Activated CD4-positive, alpha-beta T cell treated with anti-CD3 and anti-CD28 coated beads for 1 hour (primary cell): Measurements from ENCODE around the gene CTNS.
"Not testable (repeated sequence)": the region's sequence is repeated elsewhere in the genome, so short reads cannot be mapped to it uniquely, and the experiment has no call there.

Experiments used
- DNase-seq: peaks from one replicate; pipeline ENCODE4 v3.0.0-alpha.2; 2020

CTNS gene

DNA sequence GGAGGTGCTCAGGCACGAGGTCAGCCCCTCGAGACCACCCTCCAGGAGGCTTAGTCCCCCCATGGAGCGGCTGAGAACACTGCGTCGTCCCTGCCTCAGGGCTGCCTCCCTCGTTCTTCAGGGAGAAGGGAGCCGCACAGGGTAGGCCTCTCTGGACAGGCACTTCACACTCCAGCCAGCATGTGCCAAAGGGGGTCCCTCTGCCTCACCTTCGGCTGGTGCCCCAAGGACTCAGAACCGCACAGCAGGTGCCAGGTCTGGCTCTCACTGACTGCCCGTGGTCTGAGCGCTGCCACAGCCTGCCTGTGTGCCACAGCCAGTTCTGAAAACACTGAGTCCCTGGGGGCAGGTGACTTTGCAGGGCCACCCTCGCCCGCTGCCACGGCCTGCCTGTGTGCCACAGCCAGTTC is 52.3 kb downstream of the CTNS start:
- no peak for DNase-seq

DNA sequence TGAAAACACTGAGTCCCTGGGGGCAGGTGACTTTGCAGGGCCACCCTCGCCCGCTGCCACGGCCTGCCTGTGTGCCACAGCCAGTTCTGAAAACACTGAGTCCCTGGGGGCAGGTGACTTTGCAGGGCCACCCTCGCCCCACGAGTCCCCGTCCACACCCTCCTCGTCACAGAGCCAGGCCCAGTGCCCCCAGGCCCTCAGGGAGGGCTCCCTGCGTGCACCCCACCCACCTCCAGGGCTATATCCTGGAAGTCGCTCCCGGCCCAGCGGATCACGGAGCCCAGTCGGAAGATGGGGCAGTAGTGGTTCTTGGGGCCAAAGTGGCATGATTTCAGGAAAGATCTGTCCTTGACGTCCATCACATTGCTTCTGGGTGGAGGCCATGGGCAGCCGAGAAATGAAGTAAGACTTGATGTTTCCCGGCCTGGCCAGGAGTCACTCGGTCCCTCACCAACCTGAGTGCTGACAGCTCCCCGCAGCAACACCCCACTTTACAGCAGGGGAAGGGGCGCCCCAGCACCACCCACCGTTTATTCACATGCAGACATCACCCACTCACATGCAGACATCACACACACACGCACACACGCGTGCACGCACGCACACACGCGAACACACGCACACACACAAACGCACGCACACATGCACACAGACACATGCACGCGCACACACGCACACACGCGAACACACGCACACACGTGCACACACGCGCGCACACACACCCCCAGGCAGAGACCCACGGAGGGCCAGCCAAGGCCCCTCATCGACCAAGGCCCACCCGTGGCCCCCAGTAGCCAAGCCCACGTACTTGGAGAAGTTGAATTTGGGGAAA is 52.9 kb downstream of the CTNS start:
- DNase-seq, result no peak

DNA sequence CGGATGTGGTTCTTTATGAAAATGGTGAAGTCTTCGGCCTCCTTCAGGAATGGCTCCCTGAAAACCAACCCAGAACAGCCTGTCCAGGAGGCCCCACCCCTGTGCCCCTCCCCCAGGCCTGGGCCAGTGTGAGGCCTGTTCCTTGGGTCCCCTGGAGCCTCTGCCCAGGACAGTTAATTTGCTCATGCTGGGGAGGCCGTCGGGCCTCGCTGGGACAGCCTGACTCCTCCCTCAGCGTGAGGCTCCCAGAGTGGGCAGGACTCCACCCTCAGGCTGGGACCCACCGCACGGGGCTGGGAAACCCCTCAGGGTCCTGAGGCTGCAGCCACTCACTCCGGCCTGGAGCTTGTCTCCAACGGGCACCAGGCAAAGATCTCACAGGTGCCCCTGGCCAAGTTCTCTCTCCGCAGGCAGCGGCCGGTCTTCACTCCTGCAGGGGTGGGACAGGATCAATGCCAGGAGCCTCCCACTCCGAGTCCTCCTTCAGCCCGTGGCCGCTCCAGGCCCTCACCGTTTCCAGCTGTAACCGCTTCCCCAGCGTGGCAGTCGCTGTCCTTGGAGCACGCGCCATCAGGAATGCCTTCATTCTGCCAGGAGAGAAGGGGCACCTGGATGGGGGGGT is 53.6 kb downstream of the CTNS start:
- no peak for DNase-seq

DNA sequence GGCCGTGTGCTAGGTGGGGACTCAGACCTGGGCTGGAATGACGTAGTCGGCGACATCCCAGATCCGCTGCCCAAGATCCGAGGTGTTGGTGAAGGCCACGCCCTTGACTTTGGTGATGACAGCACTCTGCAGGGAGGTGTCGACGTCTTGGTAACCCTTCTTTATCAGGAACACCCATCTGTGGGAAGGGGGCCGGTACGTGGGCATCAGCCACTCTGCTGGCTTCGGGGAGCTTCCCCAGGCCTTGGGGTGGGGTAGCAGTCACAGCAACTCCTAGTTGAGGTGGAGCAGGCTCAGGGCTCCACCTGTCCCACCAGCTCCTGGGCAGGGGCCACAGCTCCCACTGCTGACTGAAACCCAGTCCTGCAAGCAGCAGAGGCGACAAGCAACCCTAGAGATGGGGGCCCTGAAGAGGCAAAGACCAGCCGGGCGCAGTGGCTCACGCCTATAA is 55.1 kb downstream of the CTNS start:
- DNase-seq, result no peak

DNA sequence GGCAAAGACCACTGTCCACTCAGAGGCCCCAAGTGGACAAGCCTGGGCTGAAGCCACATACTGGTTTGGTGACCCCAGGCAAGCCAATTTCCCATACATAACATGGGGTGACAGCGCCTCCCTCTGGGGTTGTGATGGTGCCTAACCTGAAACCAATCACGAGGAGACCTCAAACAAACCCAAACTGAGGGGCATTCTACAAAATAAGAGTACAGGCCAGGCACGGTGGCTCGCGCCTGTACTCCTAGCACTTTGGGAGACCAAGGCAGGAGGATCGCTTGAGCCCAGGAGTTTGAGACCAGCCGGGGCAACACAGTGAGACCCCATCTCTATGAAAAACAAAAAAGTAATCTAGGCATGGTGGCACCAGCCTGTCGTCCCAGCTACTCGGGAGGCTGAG is 55.8 kb downstream of the CTNS start:
- DNase-seq, result no peak

DNA sequence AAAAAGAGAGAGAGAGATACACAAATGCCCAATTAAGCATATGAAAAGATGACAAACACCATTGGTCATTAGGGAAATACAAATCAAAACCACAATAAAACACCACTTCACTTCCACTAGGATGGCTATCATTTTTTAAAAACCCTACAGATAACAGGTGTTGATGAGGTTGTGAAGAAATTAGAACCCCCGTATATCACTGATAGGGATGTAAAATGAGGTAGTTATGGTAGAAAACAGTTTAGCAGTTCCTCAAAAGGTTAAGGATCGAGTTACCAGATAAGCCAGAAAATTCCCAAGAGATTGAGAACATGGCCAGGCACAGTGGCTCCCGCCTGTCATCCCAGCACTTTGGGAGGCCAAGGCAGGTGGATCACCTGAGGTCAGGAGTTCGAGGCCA is 56.6 kb downstream of the CTNS start:
- DNase-seq, result no peak

DNA sequence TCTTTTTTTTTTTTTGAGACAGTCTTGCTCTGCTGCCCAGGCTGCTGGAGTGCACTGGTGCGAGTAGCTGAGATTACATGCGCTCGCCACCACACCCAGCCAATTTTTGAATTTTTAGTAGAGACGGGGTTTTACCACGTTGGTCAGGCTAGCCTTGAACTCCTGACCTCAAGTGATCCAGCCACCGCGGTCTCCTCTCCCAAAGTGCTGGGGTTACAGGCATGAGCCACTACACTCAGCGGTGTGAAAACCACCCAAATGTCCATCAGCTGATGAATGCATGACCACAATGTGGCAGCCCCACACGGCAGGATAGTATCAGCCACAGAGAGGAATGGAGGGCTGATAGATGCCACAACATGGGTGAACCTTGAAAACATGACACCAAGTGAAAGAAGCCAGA is 57.3 kb downstream of the CTNS start:
- DNase-seq, result no peak

DNA sequence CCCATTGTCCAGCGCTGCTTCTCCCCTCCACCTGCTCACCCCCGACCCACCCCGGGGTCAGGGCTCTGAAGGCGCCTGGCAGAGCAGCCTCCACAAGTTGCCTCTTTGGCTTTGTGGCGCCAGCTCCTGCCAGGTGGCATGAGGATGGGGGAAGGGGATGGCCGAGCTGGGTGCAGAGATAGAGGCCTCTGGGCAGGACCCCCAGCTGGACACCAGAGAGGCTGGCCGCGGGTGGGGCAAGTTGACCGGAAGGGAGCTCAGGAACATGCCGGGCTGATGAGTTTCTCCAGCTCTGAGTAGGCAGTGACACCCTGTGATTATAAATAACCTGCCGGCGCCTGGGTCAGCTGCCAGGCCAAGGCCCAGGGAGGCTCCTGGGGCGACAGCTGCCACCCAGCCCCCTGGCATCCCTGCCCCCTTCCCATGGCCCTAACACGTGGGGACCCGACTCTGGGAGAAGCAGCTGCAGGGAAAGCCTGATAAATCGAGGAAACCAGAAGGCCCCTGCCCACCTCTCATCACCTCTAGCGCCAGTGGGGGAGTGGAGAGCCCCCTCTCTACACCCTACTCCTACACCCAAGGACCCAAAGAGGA is 58.7 kb downstream of the CTNS start:
- DNase-seq, result no peak

DNA sequence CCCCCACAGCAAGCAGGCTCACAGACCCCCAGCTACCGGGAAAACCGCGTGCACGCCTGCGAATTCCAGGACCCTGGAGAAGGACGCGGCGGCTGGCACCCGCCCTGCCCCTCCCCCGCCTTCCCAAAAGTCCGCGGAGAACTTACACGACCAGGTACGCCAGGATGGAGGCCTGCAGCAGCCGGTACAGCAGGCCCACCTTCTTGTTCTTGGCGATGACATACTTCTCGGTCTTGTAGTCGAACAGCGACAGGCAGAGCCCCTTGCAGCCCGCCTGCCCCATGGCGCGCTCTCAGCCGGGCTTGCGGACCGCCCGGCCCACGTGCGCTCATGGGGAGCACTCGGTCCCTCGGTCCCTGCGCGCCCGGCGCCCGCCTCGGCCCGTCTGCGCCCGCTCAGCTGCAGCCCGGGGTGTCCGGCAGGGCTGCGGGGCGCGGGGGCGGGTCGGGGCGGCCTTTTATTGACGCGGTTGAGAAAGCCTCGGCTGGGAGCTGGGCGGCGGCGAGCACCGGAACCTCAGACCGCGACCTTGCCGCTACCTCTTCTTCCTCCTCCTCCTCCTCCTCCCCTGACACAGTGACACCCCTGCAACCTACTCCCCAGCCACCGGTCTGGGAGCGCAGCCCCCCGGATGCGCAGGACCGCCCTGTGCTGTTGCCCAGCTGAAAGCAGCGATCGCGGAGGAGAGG is 59.3 kb downstream of the CTNS start, which contains the start of gene P2RX5:
TSS of gene P2RX5 (minus strand) at position 433 of the 689 bp plus-strand sequence. CDS start at position 283, 150 bp downstream.
- no peak for DNase-seq

DNA sequence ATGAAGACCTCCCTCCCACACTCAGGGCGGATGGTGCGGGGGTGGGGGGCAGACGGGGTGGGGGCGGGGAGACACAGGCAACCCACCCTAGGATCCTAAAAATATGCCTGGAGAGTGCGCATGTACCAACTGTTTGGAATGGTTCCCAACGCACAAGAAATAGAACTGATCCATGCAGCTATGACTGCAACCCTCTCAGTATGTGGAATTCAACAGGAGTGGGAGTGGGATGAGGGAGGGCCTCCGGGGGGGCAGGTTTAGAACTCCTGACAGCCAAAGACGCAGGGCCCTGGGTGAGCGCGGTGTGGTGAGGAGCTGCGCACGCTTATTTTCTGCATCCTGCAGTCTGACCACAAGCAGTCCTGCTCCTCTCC is 60.5 kb downstream of the CTNS start:
- no peak for DNase-seq

DNA sequence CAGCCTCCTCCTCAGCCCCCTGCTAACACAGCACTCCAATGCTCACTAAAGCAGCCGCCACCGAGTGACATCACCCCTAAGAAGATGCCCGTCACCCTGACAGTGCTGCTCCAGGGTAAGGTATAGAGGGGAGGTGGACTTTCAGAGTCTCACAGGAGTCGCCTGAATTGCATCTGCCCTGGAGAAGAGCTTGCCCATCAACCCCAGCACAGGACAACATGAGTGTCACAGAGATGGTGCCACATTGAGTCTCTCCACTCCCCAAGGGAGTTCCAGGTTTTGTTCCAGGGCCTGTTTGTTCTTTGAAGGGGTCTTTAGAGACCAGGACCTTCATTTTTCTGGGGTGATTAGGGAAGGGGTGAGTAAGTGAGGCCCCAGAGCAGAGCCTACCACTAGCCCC is 61.6 kb downstream of the CTNS start:
- DNase-seq, result no peak

DNA sequence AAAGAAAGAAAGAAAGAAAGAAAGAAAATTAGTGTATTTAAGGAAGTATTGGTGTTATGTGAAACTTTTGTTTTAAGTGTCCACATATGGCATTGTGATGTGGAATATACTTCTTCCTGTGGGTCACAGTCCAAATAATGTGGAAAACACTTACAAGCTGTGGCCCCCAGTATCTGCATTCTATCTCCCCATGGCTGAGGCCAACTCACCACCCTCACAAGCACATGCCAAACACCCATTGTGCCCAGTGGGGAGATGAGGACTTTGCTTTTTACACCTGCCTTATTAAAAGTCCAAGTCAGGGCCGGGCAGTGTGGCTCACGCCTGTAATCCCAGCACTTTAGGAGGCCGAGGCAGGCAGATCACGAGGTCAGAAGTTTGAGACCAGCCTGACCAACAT is 63.4 kb downstream of the CTNS start:
- DNase-seq, result no peak

DNA sequence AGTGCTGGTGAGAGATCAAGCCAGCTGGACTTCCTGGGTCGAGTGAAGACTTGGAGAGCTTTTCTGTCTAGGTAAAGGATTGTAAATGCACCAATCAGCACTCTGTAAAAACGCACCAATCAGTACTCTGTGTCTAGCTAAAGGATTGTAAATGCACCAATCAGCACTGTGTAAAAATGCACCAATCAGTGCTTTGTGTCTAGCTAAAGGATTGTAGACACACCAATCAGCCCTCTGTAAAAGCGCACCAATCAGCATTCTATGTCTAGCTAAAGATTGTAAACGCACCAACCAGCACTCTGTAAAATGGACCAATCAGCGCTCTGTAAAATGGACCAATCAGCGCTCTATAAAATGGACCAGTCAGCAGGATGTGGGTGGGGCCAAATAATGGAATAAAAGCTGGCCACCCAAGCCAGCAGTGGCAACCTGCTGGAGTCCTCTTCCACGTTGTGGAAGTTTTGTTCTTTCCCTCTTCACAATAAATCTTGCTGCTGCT is 65.5 kb downstream of the CTNS start:
- not testable (repeated sequence) for DNase-seq

DNA sequence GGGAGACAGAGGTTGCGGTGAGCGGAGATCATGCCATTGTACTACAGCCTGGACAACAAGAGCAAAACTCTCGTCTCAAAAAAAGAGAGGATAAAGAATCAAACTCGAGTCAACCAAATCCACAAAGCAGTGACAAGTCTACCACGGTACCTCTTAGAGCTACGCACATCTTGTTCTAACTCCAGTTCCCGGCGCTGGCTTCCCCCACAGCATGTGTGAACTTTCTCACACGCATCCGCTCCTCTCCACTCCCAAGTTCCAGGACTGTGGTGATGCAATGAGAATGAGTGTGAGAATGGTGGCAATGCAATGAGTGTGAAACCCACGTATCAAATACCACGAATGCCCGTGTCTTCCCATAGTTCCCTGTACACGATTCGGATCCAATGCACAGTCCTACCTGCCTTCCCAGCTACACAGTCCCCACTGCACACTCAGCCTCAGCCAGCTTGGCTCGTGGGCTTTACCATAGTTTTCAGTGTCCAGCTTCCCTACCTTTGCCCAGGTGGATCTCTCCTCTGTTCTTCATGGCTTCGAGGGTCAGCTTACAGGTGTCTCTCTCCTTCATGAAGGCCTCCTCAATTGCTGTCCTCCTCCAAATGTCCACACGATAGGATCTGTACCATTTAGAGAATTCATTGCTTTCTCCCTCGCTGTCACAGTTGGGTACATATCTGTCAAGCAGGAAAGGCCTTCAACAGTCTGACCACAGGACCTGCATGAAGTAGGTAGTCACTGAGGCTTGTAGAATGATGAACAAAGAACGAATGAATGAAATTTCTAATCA is 68.6 kb downstream of the CTNS start:
- no peak for DNase-seq

DNA sequence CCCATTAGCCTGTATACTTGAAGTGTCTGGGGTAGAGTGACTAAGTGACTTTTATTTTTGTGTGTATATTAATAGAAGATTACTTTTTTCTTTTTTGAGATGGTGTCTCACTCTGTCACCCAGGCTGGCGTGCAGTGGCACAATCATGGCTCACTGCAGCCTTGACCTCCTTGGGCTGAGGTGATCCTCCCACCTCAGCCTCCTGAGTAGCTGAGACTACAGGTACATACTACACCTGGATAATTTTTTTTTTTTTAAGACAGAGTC is 69.1 kb downstream of the CTNS start:
- not testable (repeated sequence) for DNase-seq

DNA sequence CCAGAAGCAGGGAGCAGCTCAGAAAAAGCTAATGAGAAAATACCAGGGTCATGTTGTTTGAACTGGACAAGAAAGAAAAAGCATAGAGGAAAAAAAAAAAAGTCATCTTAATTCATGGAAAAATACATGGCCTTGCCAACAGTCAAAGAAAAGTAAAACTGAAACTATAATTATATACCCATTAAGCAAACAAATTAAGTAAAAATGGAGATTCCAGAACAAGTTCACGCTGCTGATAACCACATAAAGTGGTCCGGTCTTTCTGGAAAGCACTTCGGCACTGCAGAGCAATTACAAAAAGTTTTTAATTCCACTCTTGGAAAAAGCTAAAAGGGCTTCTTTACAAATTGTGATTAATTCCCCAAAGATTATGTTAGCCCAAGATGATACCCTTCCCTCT is 71.8 kb downstream of the CTNS start:
- DNase-seq, result no peak

DNA sequence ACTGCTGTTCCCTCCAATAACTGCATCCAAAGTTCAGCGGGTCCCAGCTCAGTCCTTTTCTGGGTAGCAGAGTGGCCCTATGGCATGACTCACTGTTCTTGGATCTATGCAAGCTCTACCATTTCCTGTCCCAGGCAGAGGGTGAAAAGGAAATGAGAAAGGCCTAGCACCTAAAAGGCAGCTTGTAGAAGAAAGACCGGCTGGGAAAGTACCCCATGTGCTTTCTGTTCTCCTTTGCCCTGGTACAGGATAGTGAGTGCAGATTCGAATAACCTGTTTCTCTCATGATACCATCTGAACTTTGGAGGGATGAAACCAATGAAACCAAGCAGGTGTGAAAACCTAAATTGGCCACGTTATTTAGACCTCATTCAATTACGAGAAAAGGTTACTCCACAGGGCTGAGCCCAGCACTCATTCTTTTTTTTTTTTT is 74.4 kb downstream of the CTNS start:
- peak; percentile 47 for DNase-seq
